Measurements from ENCODE around the gene ARL5C. TPM values are rescaled to one million over a fixed set of nuclear protein-coding genes. Genes with fewer than 3 reads are reported as not detected.

Gene ARL5C
- total RNA-seq, 1 experiment from 2014 or later: not detected

DNA sequence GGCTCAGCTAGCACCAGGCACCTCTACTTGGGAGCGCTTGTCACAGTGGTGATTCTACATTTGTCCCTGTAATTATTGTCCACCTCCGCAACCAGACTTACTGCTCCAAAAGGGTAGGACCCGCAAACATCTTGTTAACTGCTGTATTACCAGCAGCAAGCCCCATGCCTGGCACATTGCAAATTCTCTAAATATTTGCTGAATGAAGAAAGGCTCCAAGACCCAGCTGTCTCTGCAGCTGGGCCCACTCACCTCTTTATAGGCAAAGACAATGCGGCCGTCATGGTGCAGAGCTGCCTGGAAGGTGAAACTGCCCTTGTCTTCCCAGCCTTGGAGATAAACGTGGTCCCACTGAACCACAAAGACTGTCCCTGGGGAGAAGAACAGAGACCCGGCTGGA lies 58.8 kb downstream of the ARL5C start:
- peaks cover 4% of the 10 kb centered on the region; the same call in 1 of the 2 replicates for H3K27me3 ChIP-seq
- H3K4me1 ChIP-seq: peaks cover 17% of the 10 kb centered on the region
- DNase-seq: peak; percentile 40 to 43
- H3K4me3 ChIP-seq: no peak overlapping the region
- H3K27ac ChIP-seq: peak overlapping the region; percentile 19
- no peaks in the 10 kb centered on the region for H3K9me3 ChIP-seq (replicated peaks)
- H3K36me3 ChIP-seq: no peaks in the 10 kb centered on the region

Other genes starting within 250 kb of the ARL5C start
- not detected in 2 replicates for gene FBXO47, start 198.8 kb downstream of the ARL5C start, total RNA-seq (2014; rRNA removed; shearing (Covaris generic))
- 0.06 TPM in 1 of 2 replicates, not detected in the other for gene PLXDC1, start 14.5 kb downstream of the ARL5C start, total RNA-seq (2014; rRNA removed; shearing (Covaris generic))
- gene CACNB1, start 31.5 kb upstream of the ARL5C start, total RNA-seq (2014; rRNA removed; shearing (Covaris generic)): 4.6 and 8.3 TPM in 2 replicates
- 2,386 and 2,441 TPM in 2 replicates for gene RPL19, start 34.1 kb upstream of the ARL5C start, total RNA-seq (2014; rRNA removed; shearing (Covaris generic))
- not detected in 2 replicates for gene STAC2, start 59.8 kb upstream of the ARL5C start, total RNA-seq (2014; rRNA removed; shearing (Covaris generic))
- 7.7 and 8.8 TPM in 2 replicates for gene FBXL20, start 235.5 kb upstream of the ARL5C start, total RNA-seq (2014; rRNA removed; shearing (Covaris generic))